ENCODE results near the gene CRMP1. TPM values are rescaled to one million over a fixed set of nuclear protein-coding genes. Genes with fewer than 3 reads are reported as not detected.

CRMP1 gene
- total RNA-seq, 2 experiments from 2014 or later, result not detected

DNA sequence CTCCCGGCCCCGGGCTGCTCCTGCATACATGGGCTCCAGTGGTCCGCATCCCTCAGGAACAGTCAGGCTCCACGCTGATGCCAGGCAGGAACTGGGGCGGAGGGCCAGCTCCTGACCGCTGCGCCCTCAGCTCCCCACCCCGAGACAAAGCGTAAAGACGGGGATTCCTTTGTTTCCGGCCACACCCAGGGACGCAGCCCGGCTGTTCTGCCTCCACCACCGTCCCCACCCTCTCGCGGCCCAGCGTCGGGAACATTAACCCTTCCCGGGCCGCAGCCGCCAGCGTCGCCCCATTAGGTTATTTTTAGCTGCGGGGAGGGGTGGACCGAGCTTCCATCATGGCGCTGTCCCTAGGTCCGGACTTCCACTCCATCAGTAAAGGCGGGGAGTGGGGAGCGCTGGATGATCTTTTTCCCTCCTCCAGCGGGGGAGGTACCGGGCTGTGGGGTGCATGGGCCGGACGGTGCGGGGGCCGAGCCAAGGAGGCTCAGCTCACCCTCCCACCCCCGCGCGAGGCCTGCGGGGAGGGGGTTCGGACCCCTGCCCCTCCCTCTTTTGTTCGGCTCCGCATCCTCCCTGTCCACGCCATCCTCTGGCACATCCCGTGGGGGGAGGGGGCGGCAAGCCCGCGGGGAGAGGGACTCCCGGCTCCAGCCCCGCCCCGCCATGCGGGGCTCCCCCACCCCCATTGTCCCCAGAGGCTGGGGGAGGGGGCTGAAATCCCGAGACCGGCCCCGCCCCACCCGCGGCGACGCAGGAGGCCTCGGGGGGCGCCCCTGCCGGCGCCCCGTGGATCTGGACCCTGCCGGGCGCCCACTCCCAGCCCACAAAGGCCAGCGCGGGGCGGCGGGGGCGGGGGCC is 5.3 kb downstream of the CRMP1 start:
- POLR2A ChIA-PET, result no interaction called here
- Histone ChIP-seq H3K27me3 (ENCODE audit: control insufficient read depth in 1 of 2, insufficient read depth in 2 of 2, low read length in 2 of 2) (peaks cover 46 to 53% of the 10 kb centered on the region in 2 experiments), H3K9me3 (ENCODE audit: control insufficient read depth in 1 of 2, insufficient read depth in 1 of 2, low read length in 2 of 2) (peaks cover 5 to 45% of the 10 kb centered on the region in 2 experiments)

DNA sequence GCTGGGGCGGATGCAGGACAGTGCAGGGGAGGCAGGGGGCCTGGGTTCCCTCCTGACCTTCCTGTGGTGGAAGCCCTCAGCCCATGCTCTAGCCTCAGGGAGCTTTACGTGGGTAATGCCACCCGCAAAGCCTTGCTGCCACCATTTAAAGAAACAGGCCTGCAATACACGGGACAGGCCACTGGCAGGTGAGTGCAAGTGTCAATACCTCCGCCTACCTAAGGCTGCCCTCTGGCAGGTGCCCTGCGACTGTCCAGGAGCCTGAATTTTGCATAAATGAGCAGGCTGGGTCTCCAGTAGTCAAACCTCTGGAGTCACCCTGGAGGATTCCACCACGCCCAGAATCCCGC is 5.9 kb downstream of the CRMP1 start:
- Histone ChIP-seq H3K4me3 (ENCODE audit: low read length) (no peak overlapping the region), H3K27ac (ENCODE audit: low read depth in 1 of 2, low read length in 2 of 2) (no peak overlapping the region), H3K27me3 (ENCODE audit: control insufficient read depth in 1 of 2, insufficient read depth in 2 of 2, low read length in 2 of 2) (peaks cover 43 to 50% of the 10 kb centered on the region in 2 experiments), H3K9me3 (ENCODE audit: control insufficient read depth in 1 of 2, insufficient read depth in 1 of 2, low read length in 2 of 2) (peaks cover 5 to 42% of the 10 kb centered on the region in 2 experiments), H3K4me1 (ENCODE audit: insufficient read depth, low read length) (peaks cover 5% of the 10 kb centered on the region), H3K36me3 (ENCODE audit: insufficient read depth, low read length) (no peaks in the 10 kb centered on the region)
- Mint-ChIP-seq H3K27ac (no peak overlapping the region), H3K9me3 (peaks cover 2% of the 10 kb centered on the region), H3K4me3 (no peak overlapping the region), H3K4me1 (ENCODE audit: low read depth) (no peaks in the 10 kb centered on the region), H3K27me3 (peaks cover 79% of the 10 kb centered on the region), H3K36me3 (ENCODE audit: low read depth) (no peaks in the 10 kb centered on the region)
- intact Hi-C loops (cut with DNase I, micrococcal nuclease), result no loop called here
- no peak for TF ChIP-seq CTCF (IDR thresholded peaks at IDR 0.05)
- ATAC-seq (ENCODE audit: poor library complexity), result no peak
- DNase-seq, result no peak
- ChIA-PET CTCF (no interaction called here), POLR2A (no interaction called here)

More for the DNA sequence above, 5.3 kb downstream of the CRMP1 start:
- H3K36me3 ChIP-seq (ENCODE audit: insufficient read depth, low read length), result no peaks in the 10 kb centered on the region
- intact Hi-C loops (cut with DNase I, micrococcal nuclease), result no loop called here
- H3K4me3 ChIP-seq (ENCODE audit: low read length), result no peak overlapping the region
- Mint-ChIP-seq H3K36me3 (ENCODE audit: low read depth) (no peaks in the 10 kb centered on the region), H3K4me3 (no peak overlapping the region), H3K27ac (no peak overlapping the region), H3K9me3 (peaks cover 2% of the 10 kb centered on the region), H3K4me1 (ENCODE audit: low read depth) (no peaks in the 10 kb centered on the region), H3K27me3 (peaks cover 77% of the 10 kb centered on the region)
- ATAC-seq (ENCODE audit: poor library complexity) (no peak), DNase-seq (no peak)
- TF ChIP-seq CTCF (IDR thresholded peaks at IDR 0.05), result no peak
- no peak overlapping the region for H3K27ac ChIP-seq (ENCODE audit: low read depth in 1 of 2, low read length in 2 of 2)
- CTCF ChIA-PET, result no interaction called here
- H3K4me1 ChIP-seq (ENCODE audit: insufficient read depth, low read length), result peaks cover 5% of the 10 kb centered on the region

GRCh38 chr4:5885733-5886132 is 7.2 kb downstream of the CRMP1 start:
- Histone ChIP-seq H3K4me3 (ENCODE audit: low read length) (no peak overlapping the region), H3K9me3 (ENCODE audit: control insufficient read depth in 1 of 2, insufficient read depth in 1 of 2, low read length in 2 of 2) (peaks cover 0 to 30% of the 10 kb centered on the region in 2 experiments), H3K4me1 (ENCODE audit: insufficient read depth, low read length) (peaks cover 5% of the 10 kb centered on the region), H3K36me3 (ENCODE audit: insufficient read depth, low read length) (no peaks in the 10 kb centered on the region), H3K27me3 (ENCODE audit: control insufficient read depth in 1 of 2, insufficient read depth in 2 of 2, low read length in 2 of 2) (peaks cover 30 to 37% of the 10 kb centered on the region in 2 experiments), H3K27ac (ENCODE audit: low read depth in 1 of 2, low read length in 2 of 2) (no peak overlapping the region)
- H3K4me1 Mint-ChIP-seq (ENCODE audit: low read depth), result no peaks in the 10 kb centered on the region
- intact Hi-C loops (cut with DNase I, micrococcal nuclease), result no loop called here
- no peak for TF ChIP-seq CTCF (IDR thresholded peaks at IDR 0.05)
- ChIA-PET POLR2A (no interaction called here), CTCF (no interaction called here)
- peaks cover 2% of the 10 kb centered on the region for H3K9me3 Mint-ChIP-seq
- no peaks in the 10 kb centered on the region for H3K36me3 Mint-ChIP-seq (ENCODE audit: low read depth)
- H3K4me3 Mint-ChIP-seq, result no peak overlapping the region
- H3K27me3 Mint-ChIP-seq, result peaks cover 76% of the 10 kb centered on the region
- DNase-seq (no peak), ATAC-seq (ENCODE audit: poor library complexity) (no peak)
- H3K27ac Mint-ChIP-seq, result no peak overlapping the region
